Liver (tissue), 9 donors: ENCODE measurements around the gene ARHGEF2. TPM values are rescaled to one million over a fixed set of nuclear protein-coding genes. Genes with fewer than 3 reads are reported as not detected.

ENCODE experiments used
- DNase-seq: peaks from one replicate; pipeline ENCODE4 v3.0.0-alpha.2; 2017; ENCODE audit warnings: low spot score
- H3K27ac ChIP-seq, 2 donors: one replicate each; pipeline ENCODE4 v1.7.0; 2013; ENCODE audit warnings: inconsistent platforms in 2 of 2, low read length in 2 of 2, control low read depth in 1 of 2, low read depth in 1 of 2, mild to moderate bottlenecking in 1 of 2
- H3K27me3 ChIP-seq, 4 donors: one replicate each; pipeline versions ENCODE4 v1.6.1 to v1.7.0; 2013; ENCODE audit warnings: low read length in 3 of 4, inconsistent platforms in 1 of 4, mild to moderate bottlenecking in 1 of 4, moderate library complexity in 1 of 4; ENCODE audit not compliant: control insufficient read depth in 4 of 4, insufficient read depth in 4 of 4
- H3K36me3 ChIP-seq, 4 donors: one replicate each; pipeline versions ENCODE4 v1.6.1 to v1.7.0; 2013; ENCODE audit warnings: low read length in 3 of 4, mild to moderate bottlenecking in 3 of 4, low read depth in 1 of 4, moderate library complexity in 1 of 4; ENCODE audit not compliant: control insufficient read depth in 4 of 4, insufficient read depth in 3 of 4
- H3K4me1 ChIP-seq, 4 donors: one replicate each; pipeline versions ENCODE4 v1.6.1 to v1.7.0; 2013; ENCODE audit warnings: low read length in 3 of 4, mild to moderate bottlenecking in 3 of 4, moderate library complexity in 1 of 4; ENCODE audit not compliant: control insufficient read depth in 4 of 4, insufficient read depth in 4 of 4
- H3K4me3 ChIP-seq, 3 donors: one replicate each; pipeline versions ENCODE4 v1.6.1 to v1.7.0; 2013; ENCODE audit warnings: low read length in 3 of 3, control low read depth in 1 of 3, low read depth in 1 of 3, mild to moderate bottlenecking in 1 of 3
- H3K9ac ChIP-seq, 2 donors: one replicate each; pipeline ENCODE4 v1.7.0; 2013; ENCODE audit warnings: low read length in 2 of 2, mild to moderate bottlenecking in 2 of 2, moderate library complexity in 2 of 2, control low read depth in 1 of 2, low read depth in 1 of 2
- H3K9me3 ChIP-seq, 4 donors: one replicate each; pipeline versions ENCODE4 v1.6.1 to v1.7.0; 2013; ENCODE audit warnings: low read length in 3 of 4; ENCODE audit not compliant: control insufficient read depth in 4 of 4
- ATF3 ChIP-seq: IDR thresholded peaks from 2 replicates; pipeline ENCODE4 v1.6.1; 2016; ENCODE audit warnings: antibody characterized with exemption
- CTCF ChIP-seq: fragments of 150-350 bp; IDR thresholded peaks from 2 replicates; pipeline ENCODE4 v1.5.1; 2017; ENCODE audit warnings: improper control_type of control experiment, low read depth, low read length; ENCODE audit not compliant: missing input control
- EGR1 ChIP-seq, 2 donors: IDR thresholded peaks; 2 replicates each; pipeline ENCODE4 v1.6.1; 2016 to 2018; ENCODE audit warnings: antibody characterized with exemption in 2 of 2, low read depth in 2 of 2
- FOXA1 ChIP-seq: IDR thresholded peaks from 2 replicates; pipeline ENCODE4 v1.6.1; 2016; ENCODE audit warnings: antibody characterized with exemption
- FOXA2 ChIP-seq: IDR thresholded peaks from 2 replicates; pipeline ENCODE4 v1.6.1; 2016; ENCODE audit warnings: antibody characterized with exemption
- GABPA ChIP-seq, 2 donors: IDR thresholded peaks in 1 of 2; conservative IDR thresholded peaks in 1 of 2; 2 replicates each; pipeline ENCODE4 v1.6.1; 2016; ENCODE audit warnings: antibody characterized with exemption in 2 of 2, mild to moderate bottlenecking in 1 of 2, moderate library complexity in 1 of 2
- HNF4A ChIP-seq, 2 donors: conservative IDR thresholded peaks; 2 replicates each; pipeline ENCODE4 v1.6.1; 2016; ENCODE audit warnings: antibody characterized with exemption in 2 of 2, mild to moderate bottlenecking in 2 of 2
- HNF4G ChIP-seq: IDR thresholded peaks from 2 replicates; pipeline ENCODE4 v1.6.1; 2016; ENCODE audit warnings: antibody characterized with exemption
- JUND ChIP-seq, 2 donors: IDR thresholded peaks; 2 replicates each; pipeline ENCODE4 v1.6.1; 2016; ENCODE audit warnings: antibody characterized with exemption in 2 of 2
- MAX ChIP-seq: IDR thresholded peaks from 2 replicates; pipeline ENCODE4 v1.6.1; 2016; ENCODE audit warnings: antibody characterized with exemption
- NR2F2 ChIP-seq: IDR thresholded peaks from 2 replicates; pipeline ENCODE4 v1.6.1; 2016; ENCODE audit warnings: antibody characterized with exemption
- RAD21 ChIP-seq, 2 donors: IDR thresholded peaks; 2 replicates each; pipeline ENCODE4 v1.6.1; 2016; ENCODE audit warnings: antibody characterized with exemption in 2 of 2, mild to moderate bottlenecking in 2 of 2
- SP1 ChIP-seq: IDR thresholded peaks from 2 replicates; pipeline ENCODE4 v1.6.1; 2018; ENCODE audit warnings: antibody characterized with exemption, mild to moderate bottlenecking
- TAF1 ChIP-seq: conservative IDR thresholded peaks from 2 replicates; pipeline ENCODE4 v1.6.1; 2016; ENCODE audit warnings: antibody characterized with exemption, mild to moderate bottlenecking
- YY1 ChIP-seq: IDR thresholded peaks from 2 replicates; pipeline ENCODE4 v1.6.1; 2016; ENCODE audit warnings: antibody characterized with exemption, mild to moderate bottlenecking
- ZBTB33 ChIP-seq: IDR thresholded peaks from 2 replicates; pipeline ENCODE4 v1.6.1; 2016; ENCODE audit warnings: antibody characterized with exemption
- WGBS: extraction: QIAGEN DNeasy Blood & Tissue Kit; methylation state at CpG from one replicate; pipeline ENCODE4 v1.1.7; 2013; 5-methylcytosine and 5-hydroxymethylcytosine counted together
- polyA plus RNA-seq, 2 donors: library from polyadenylated mRNA; stranded (reverse) in 1 of 2; unstranded in 1 of 2; fragments of 200-250 nt in 1 of 2; fragments of >200 nt in 1 of 2; fragmentation: Nextera tagmentation in 1 of 2; extraction: Ambion mirVana in 1 of 2; gene quantifications; one replicate each; pipeline versions ENCODE4 v1.2.1 to v1.2.3, GENCODE V29; 2013 to 2015
- total RNA-seq, 2 donors: library from RNA; depleted of rRNA; stranded (reverse); fragments of >200 nt; gene quantifications; one replicate each; pipeline ENCODE4 v1.2.3, GENCODE V29; 2014
- donor health status: healthy.
- donor health status: healthy.
- donor health status: healthy.
- donor health status: healthy.
- donor health status: healthy.

ARHGEF2 gene
- total and polyA plus RNA-seq, 4 donors = 3.2 to 59.1 (median 10.3) TPM

- no peak for DNase-seq
- Histone ChIP-seq H3K4me1 (peaks cover 0 to 17% (median 7%) of the 10 kb centered on the region in 4 donors), H3K4me3 (peak overlapping the region; percentile 71 to 87 (median 75)), H3K36me3 (peaks cover 15 to 21% (median 16%) of the 10 kb centered on the region in 4 donors), H3K9me3 (no peaks in the 10 kb centered on the region), H3K27me3 (no peaks in the 10 kb centered on the region), H3K9ac (peak overlapping the region; percentile 63 to 75), H3K27ac (peak overlapping the region; percentile 19 to 83)
- TF ChIP-seq HNF4G (no peak), CTCF (no peak), JUND (IDR thresholded peaks at IDR 0.05) (no peak), HNF4A (conservative IDR thresholded peaks at IDR 0.05) (no peak), SP1 (no peak), RAD21 (IDR thresholded peaks at IDR 0.05) (no peak), YY1 (no peak), FOXA2 (no peak), ATF3 (no peak)
- WGBS = 25% methylated on average over 8 of the region's 8 CpGs
Measured at GRCh38 chr1:156019946-156020292, 41.6 kb upstream of the ARHGEF2 start.

GRCh38 chr1:156014829-156015228, 36.5 kb upstream of the ARHGEF2 start:
- DNase-seq = no peak
- TF ChIP-seq ATF3 (no peak), FOXA2 (no peak), GABPA (IDR thresholded peaks at IDR 0.05 in 1 of 2, conservative IDR thresholded peaks at IDR 0.05 in 1 of 2) (no peak), MAX (no peak), HNF4G (no peak), EGR1 (IDR thresholded peaks at IDR 0.05; ENCODE audit: low read depth in 2 of 2) (no peak), TAF1 (no peak), FOXA1 (no peak), SP1 (no peak), JUND (IDR thresholded peaks at IDR 0.05) (no peak)
- Histone ChIP-seq H3K4me3 (no peak overlapping the region), H3K36me3 (peaks cover 35 to 66% (median 52%) of the 10 kb centered on the region in 4 donors), H3K4me1 (peaks cover 0 to 7% (median 4%) of the 10 kb centered on the region in 4 donors), H3K9ac (no peak overlapping the region), H3K27me3 (no peaks in the 10 kb centered on the region), H3K9me3 (no peaks in the 10 kb centered on the region), H3K27ac (no peak overlapping the region)
- 94% methylated on average over 7 of the region's 7 CpGs for WGBS

- no peak for DNase-seq
- peaks cover 38 to 72% (median 59%) of the 10 kb centered on the region in 4 donors for H3K36me3 ChIP-seq
- no peaks in the 10 kb centered on the region for H3K27me3 ChIP-seq
- no peak overlapping the region for H3K9ac ChIP-seq
- H3K4me3 ChIP-seq = no peak overlapping the region
- 92% methylated on average over 4 of the region's 4 CpGs for WGBS
- H3K9me3 ChIP-seq = no peaks in the 10 kb centered on the region
- TF ChIP-seq RAD21 (IDR thresholded peaks at IDR 0.05) = no peak
- TF ChIP-seq ZBTB33 = no peak
- no peak for TF ChIP-seq HNF4A (conservative IDR thresholded peaks at IDR 0.05)
- no peak for TF ChIP-seq NR2F2
- TF ChIP-seq ATF3 = no peak
- no peaks in the 10 kb centered on the region for H3K4me1 ChIP-seq
- H3K27ac ChIP-seq = no peak overlapping the region
Measured at GRCh38 chr1:156012051-156012817, 33.9 kb upstream of the ARHGEF2 start.
